Parathyroid adenoma (tissue), 2 donors: Measurements from ENCODE around the gene MTCL3.

ENCODE experiments used
- H2AFZ ChIP-seq: fragments of 300-600 bp; sonication (generic); one replicate; pipeline ENCODE4 v1.7.0; 2017; ENCODE audit warnings: antibody characterized with exemption, mild to moderate bottlenecking
- H3K27ac ChIP-seq: fragments of 300-600 bp; sonication (generic); one replicate; pipeline ENCODE4 v1.7.0; 2017
- H3K27me3 ChIP-seq: fragments of 300-600 bp; sonication (generic); one replicate; pipeline ENCODE4 v1.7.0; 2017; ENCODE audit warnings: low read length; ENCODE audit not compliant: control insufficient read depth, insufficient read depth
- H3K36me3 ChIP-seq: fragments of 300-600 bp; sonication (generic); one replicate; pipeline ENCODE4 v1.7.0; 2017; ENCODE audit warnings: low read length; ENCODE audit not compliant: control insufficient read depth, insufficient read depth
- H3K4me1 ChIP-seq: fragments of 300-600 bp; sonication (generic); one replicate; pipeline ENCODE4 v1.7.0; 2017; ENCODE audit warnings: control low read depth
- H3K4me2 ChIP-seq: fragments of 300-600 bp; sonication (generic); one replicate; pipeline ENCODE4 v1.7.0; 2017; ENCODE audit warnings: low read length
- H3K4me3 ChIP-seq: fragments of 300-600 bp; sonication (generic); one replicate; pipeline ENCODE4 v1.7.0; 2017; ENCODE audit warnings: low read depth, low read length
- H3K79me2 ChIP-seq: fragments of 300-600 bp; sonication (generic); one replicate; pipeline ENCODE4 v1.7.0; 2017; ENCODE audit warnings: control low read depth
- H3K9ac ChIP-seq: fragments of 300-600 bp; sonication (generic); one replicate; pipeline ENCODE4 v1.7.0; 2017; ENCODE audit warnings: mild to moderate bottlenecking
- H3K9me3 ChIP-seq: fragments of 300-600 bp; sonication (generic); one replicate; pipeline ENCODE4 v1.7.0; 2017; ENCODE audit warnings: low read length; ENCODE audit not compliant: control insufficient read depth
- CTCF ChIP-seq: fragments of 300-600 bp; sonication (generic); IDR thresholded peaks from one replicate; pipeline ENCODE4 v1.7.0; 2017; ENCODE audit warnings: antibody characterized with exemption, mild to moderate bottlenecking
- donor health status: primary hyperparathyroidism.

The MTCL3 gene

GRCh38 chr6:127520066-127520465, 931 bp upstream of the MTCL3 start:
- no peaks in the 10 kb centered on the region for H3K4me1 ChIP-seq
- no peak for TF ChIP-seq CTCF
- H3K36me3 ChIP-seq = no peaks in the 10 kb centered on the region
- H3K9me3 ChIP-seq = no peaks in the 10 kb centered on the region
- no peak overlapping the region for H2AFZ ChIP-seq
- H3K9ac ChIP-seq = no peak overlapping the region
- peaks cover 10% of the 10 kb centered on the region for H3K27me3 ChIP-seq
- H3K79me2 ChIP-seq = no peaks in the 10 kb centered on the region
- H3K27ac ChIP-seq = no peak overlapping the region
- no peak overlapping the region for H3K4me2 ChIP-seq
- H3K4me3 ChIP-seq = no peak overlapping the region

- Histone ChIP-seq H3K36me3 (no peaks in the 10 kb centered on the region), H3K27ac (no peak overlapping the region), H3K9me3 (no peaks in the 10 kb centered on the region), H3K9ac (no peak overlapping the region), H3K4me1 (no peaks in the 10 kb centered on the region), H3K4me3 (no peak overlapping the region), H3K4me2 (no peak overlapping the region), H3K27me3 (peaks cover 10% of the 10 kb centered on the region), H3K79me2 (no peaks in the 10 kb centered on the region), H2AFZ (no peak overlapping the region)
- TF ChIP-seq CTCF = no peak
Observed at GRCh38 chr6:127519469-127519785, 292 bp upstream of the MTCL3 start.

- H2AFZ ChIP-seq = no peak overlapping the region
- H3K9ac ChIP-seq = no peak overlapping the region
- no peak overlapping the region for H3K27ac ChIP-seq
- no peak overlapping the region for H3K4me3 ChIP-seq
- H3K79me2 ChIP-seq = no peaks in the 10 kb centered on the region
- H3K4me2 ChIP-seq = no peak overlapping the region
- H3K36me3 ChIP-seq = no peaks in the 10 kb centered on the region
- H3K4me1 ChIP-seq = no peaks in the 10 kb centered on the region
- no peaks in the 10 kb centered on the region for H3K9me3 ChIP-seq
- no peak for TF ChIP-seq CTCF
- H3K27me3 ChIP-seq = peaks cover 10% of the 10 kb centered on the region
Observed at GRCh38 chr6:127518191-127518709, 885 bp downstream of the MTCL3 start.

GRCh38 chr6:127517693-127518092, 1.4 kb downstream of the MTCL3 start:
- no peak overlapping the region for H3K4me3 ChIP-seq
- no peak overlapping the region for H3K9ac ChIP-seq
- H3K9me3 ChIP-seq = no peaks in the 10 kb centered on the region
- H2AFZ ChIP-seq = no peak overlapping the region
- H3K27me3 ChIP-seq = peaks cover 10% of the 10 kb centered on the region
- no peak for TF ChIP-seq CTCF
- no peaks in the 10 kb centered on the region for H3K4me1 ChIP-seq
- no peak overlapping the region for H3K27ac ChIP-seq
- H3K79me2 ChIP-seq = no peaks in the 10 kb centered on the region
- no peaks in the 10 kb centered on the region for H3K36me3 ChIP-seq
- H3K4me2 ChIP-seq = no peak overlapping the region

GRCh38 chr6:127516662-127517273, 2.4 kb downstream of the MTCL3 start:
- Histone ChIP-seq H3K27ac (peak overlapping the region; percentile 12), H3K4me3 (peak overlapping the region; percentile 45), H3K36me3 (no peaks in the 10 kb centered on the region), H2AFZ (peak overlapping the region; percentile 98), H3K9ac (no peak overlapping the region), H3K79me2 (no peaks in the 10 kb centered on the region), H3K9me3 (no peaks in the 10 kb centered on the region), H3K4me2 (peak overlapping the region; percentile 73), H3K4me1 (no peaks in the 10 kb centered on the region), H3K27me3 (peaks cover 10% of the 10 kb centered on the region)
- peak; percentile 78 for TF ChIP-seq CTCF
